NCI-H128 (cell line): ENCODE measurements around the gene PARP11.
"Not testable (repeated sequence)": the region's sequence is repeated elsewhere in the genome, so short reads cannot be mapped to it uniquely, and the experiment has no call there.

Experiments
- DNase-seq: peaks from one replicate; lab custom pipeline; 2025; ENCODE audit not compliant: unreplicated experiment; lab: John Stamatoyannopoulos, UW

PARP11 gene

GRCh38 chr12:3882896-3883564 is 9.8 kb upstream of the PARP11 start:
- DNase-seq, result no peak

DNA sequence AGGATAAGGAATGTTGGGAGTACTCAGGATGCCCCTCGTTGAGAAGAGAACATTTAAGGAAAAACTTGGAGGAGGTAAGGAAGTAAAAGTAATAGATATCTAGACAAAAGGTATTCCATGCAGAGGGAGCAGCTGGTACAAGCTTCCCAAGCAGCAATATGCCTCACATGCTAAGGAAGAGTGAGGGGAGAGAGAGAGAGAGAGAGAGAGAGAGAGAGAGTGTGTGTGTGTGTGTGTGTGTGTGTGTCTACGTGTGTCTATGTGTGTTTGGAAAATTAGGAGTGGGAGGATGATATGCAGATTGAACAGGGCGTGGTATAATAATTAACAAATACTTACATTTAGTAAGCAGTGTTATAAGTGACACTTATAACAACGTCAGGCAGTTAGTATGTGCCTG is 9.2 kb upstream of the PARP11 start:
- no peak for DNase-seq

DNA sequence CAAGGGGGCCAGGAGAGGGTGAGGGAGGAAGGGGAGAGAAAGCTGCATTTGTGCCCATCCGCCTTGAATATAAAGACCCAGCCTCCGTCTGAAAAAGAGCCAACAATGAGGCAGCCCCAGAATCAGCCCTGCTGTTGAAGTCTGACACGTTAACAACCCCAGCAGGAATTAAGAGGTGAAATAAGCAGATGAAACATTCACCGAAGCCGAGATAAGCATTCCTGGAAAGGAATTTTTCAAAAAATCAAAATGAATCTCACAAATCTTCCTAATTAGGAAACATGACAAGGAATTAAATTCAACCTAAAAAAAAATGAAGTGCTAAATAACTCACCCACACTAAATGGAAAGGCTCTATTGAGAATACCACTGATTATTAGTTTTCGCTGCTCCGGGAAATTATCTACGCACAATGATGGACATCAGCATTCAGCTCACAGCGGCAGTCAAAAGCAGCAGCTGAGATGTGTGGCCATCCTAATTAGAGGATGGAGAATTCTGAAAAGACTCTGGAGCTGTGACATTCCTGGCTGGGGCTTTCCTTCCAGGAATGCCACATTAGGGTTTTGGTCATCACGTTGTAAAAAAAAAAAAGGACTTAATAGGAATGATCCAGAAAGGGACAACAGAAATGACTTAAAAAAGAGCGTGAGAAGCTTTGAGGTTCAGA is 8.2 kb upstream of the PARP11 start:
- DNase-seq, result no peak

GRCh38 chr12:3879846-3880245 is 6.6 kb upstream of the PARP11 start:
- DNase-seq, result no peak

GRCh38 chr12:3871356-3871755 is 1.8 kb downstream of the PARP11 start:
- DNase-seq, result no peak

DNA sequence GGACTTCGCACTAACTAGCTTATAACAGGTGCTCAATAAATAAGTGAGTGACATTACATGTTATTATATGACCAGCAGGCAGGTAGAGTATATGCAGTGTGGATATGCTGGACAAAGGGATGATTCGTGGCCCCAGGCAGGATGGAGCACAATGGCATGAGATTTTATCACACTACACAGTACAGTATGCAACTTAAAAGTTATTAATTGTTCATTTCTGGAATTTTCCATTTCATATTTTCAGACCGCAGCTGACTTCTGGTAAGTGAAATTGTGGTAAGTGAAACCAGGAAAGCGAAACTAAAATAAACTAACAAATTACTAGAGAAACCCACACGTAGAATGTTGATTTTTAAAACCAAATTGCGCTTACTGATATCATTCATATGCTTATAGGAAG is 3.3 kb downstream of the PARP11 start:
- DNase-seq, result no peak

GRCh38 chr12:3869433-3869832 is 3.8 kb downstream of the PARP11 start:
- no peak for DNase-seq

DNA sequence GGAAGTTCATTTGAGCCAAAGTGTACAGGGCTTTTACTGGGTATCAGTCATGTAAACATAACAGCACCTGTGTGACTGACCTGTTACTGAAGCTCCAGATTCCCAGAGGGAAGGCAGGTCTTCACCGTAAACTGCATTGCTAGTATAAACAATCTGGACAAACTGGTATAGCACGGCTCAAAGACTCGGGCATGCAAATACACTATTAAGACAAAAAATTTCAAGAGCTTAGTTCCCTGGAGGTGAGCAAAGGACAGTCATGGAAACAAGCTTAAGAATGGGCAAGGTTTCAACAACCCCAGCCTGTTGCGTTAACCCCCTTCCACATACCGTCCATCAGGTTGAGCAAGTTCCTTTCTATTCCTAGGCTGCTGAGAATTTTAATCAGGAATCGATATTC is 9.4 kb downstream of the PARP11 start:
- DNase-seq, result no peak

GRCh38 chr12:3842517-3842916 is 30.7 kb downstream of the PARP11 start:
- no peak for DNase-seq

DNA sequence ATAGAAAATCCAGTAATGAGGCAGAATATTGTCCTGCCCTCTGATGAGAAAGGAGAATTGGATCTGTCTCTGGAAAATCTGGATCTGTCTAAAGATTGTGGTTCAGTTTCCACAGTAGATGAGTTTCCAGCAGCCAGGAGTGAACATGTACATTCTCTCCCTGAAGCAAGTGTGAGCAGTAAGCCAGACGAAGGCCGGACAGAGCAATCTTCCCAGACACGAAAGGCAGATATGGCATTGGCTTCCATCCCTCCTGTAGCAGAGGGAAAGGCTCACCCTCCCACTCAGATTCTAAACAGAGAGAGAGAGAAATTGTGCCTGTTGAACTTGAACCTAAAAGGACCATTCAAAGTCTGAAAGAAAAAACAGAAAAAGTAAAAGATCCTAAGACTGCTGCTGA is 31.4 kb downstream of the PARP11 start:
- DNase-seq, result no peak

DNA sequence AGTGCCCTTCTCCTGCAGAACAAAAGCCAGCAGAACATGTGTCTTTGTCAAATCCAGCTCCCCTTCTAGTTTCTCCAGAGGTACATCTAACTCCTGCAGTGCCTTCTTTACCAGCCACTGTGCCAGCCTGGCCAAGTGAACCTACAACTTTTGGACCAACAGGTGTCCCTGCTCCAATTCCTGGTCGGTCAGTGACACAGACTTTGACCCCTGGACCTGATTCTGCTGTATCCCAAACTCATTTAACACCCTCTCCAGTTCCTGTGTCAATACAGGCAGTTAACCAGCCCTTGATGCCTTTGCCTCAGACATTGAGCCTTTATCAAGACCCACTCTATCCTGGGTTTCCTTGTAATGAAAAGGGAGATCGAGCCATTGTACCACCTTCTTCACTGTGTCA is 32.4 kb downstream of the PARP11 start:
- DNase-seq, result not testable (repeated sequence)

GRCh38 chr12:3839745-3840144 is 33.5 kb downstream of the PARP11 start:
- not testable (repeated sequence) for DNase-seq

DNA sequence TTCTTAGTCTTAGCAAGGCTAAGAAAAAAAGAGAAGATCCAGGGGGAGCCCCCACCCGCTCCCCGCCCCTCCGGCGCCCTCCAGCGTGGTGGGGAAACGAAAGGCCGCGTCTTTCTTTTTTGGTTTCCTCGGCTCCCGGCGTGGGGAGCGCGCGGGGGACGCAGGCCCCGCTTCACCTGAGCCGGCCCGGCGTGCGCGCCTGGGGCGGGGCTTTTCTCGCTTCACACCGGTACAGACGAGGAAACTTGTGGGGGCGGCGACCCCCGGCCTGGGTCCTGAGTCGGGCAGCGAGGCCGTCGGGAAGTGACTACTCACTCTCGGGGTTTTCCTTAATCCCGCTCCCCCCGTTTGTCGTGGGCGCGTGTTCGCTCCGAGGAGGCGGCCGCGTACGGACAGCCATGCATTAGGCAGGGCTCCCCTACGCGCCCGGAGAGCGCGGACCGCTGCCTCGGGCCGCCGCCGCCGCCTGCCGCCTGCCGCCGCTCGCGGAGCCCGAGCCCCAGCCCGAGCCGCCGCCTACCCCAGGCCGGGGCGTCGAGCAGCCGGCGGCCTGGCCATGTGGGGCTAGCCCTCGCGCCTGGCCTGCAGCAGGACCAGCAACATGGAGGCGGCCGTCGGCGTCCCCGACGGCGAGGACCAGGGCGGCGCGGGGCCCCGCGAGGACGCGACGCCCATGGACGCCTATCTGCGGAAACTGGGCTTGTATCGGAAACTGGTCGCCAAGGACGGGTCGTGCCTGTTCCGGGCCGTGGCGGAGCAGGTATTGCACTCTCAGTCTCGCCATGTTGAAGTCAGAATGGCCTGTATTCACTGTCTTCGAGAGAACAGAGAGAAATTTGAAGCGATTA is 34.3 kb downstream of the PARP11 start:
- DNase-seq, result not testable (repeated sequence)

DNA sequence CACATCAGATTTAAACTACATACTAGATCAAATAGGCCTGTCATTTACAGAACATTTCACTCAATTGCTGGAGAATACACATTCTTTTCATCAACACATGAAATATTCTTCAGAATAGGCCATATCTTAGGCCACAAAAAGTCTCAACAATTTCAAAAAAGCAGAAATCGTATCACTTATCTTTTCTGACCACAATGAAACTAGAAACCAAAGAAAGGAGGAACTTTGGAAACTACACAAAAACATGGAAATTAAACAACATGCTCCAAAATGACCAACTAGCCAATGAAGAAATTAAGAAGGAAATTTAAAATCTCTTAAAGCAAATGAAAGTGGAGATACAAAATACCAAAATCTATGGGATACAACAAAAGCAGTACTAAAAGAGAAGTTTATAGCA is 35.1 kb downstream of the PARP11 start:
- DNase-seq, result no peak

GRCh38 chr12:3837049-3837448 is 36.1 kb downstream of the PARP11 start:
- DNase-seq, result no peak

DNA sequence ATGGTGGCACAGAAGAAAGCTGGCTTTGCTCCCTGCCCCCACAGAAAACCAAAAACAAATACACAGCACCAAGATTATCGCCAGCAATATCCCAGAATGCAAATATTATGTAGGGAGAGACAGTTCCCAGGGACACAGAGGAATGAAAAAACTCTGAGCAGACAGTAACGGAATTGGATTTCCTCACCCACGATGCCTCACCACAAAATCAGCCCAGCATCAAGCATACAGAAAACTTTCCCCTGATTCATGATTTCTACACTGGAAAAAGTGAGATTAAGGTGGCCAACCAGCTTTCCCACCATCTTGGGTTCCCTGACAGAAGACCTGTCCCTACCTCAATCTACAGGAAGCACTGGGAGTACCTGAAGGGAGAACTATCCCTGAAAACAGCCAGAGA is 36.6 kb downstream of the PARP11 start:
- DNase-seq, result no peak

DNA sequence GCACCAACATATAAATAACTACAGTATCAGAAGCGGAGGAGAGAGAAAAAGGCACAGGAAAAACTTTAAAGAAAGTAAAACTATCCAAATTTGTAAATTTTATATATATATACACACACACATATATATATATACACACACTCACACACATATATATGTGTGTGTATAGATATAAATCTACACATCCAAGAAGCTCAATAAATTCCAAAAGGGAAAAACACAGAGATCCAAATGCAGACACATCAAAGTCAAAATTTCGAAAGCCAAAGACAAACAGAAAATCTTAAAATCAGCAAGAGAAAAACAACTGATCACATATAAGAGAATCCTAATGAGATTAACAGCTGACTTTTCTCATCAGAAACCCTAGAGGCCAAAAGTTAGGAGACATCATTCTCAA is 37.3 kb downstream of the PARP11 start:
- no peak for DNase-seq

GRCh38 chr12:3834774-3835173 is 38.4 kb downstream of the PARP11 start:
- no peak for DNase-seq

- no peak for DNase-seq
These were observed 39.4 kb downstream of the PARP11 start for GRCh38 chr12:3833670-3834310.

- DNase-seq, result no peak
These were observed 40.5 kb downstream of the PARP11 start for GRCh38 chr12:3832738-3833137.

GRCh38 chr12:3828888-3829287 is 44.3 kb downstream of the PARP11 start:
- no peak for DNase-seq
